Ovary (tissue), 9 donors: ENCODE data around the gene STKLD1. TPM values are rescaled to one million over a fixed set of nuclear protein-coding genes. Genes with fewer than 3 reads are reported as not detected.

Experiments used
- DNase-seq, 5 donors: peaks; one replicate each; pipeline ENCODE4 v3.0.0-alpha.2; 2019 to 2020
- H3K27ac ChIP-seq, 2 donors: fragments of 200-600 bp; one replicate each; pipeline versions ENCODE4 v1.5.1 to v1.8.0; 2019 to 2022
- H3K27me3 ChIP-seq: fragments of 200-600 bp; one replicate; pipeline ENCODE4 v1.8.0; 2022
- H3K36me3 ChIP-seq: fragments of 200-600 bp; sonication (generic); one replicate; pipeline ENCODE4 v1.5.1; 2019
- H3K4me1 ChIP-seq: one replicate; pipeline ENCODE4 v1.8.1; 2013; ENCODE audit warnings: mild to moderate bottlenecking, moderate library complexity; ENCODE audit not compliant: insufficient read depth
- H3K4me3 ChIP-seq: fragments of 200-600 bp; sonication (generic); one replicate; pipeline ENCODE4 v1.5.1; 2017
- H3K9me3 ChIP-seq, 2 donors: fragments of 200-600 bp in 1 of 2; sonication (generic) in 1 of 2; one replicate each; pipeline versions ENCODE4 v1.5.1 to v1.8.1; 2013 to 2019; ENCODE audit warnings: mild to moderate bottlenecking in 1 of 2, moderate library complexity in 1 of 2
- CTCF ChIP-seq, 3 donors: fragments of 450-650 bp in 2 of 3; fragments of 200-600 bp in 1 of 3; IDR thresholded peaks; one replicate each; pipeline versions ENCODE4 v1.5.1 to v1.8.0; 2016 to 2022; ENCODE audit warnings: antibody characterized with exemption in 3 of 3, mild to moderate bottlenecking in 1 of 3
- EP300 ChIP-seq: sonication (generic); formaldehyde crosslinking; IDR thresholded peaks from one replicate; pipeline ENCODE4 v1.6.1; 2017; ENCODE audit warnings: antibody characterized with exemption
- POLR2A ChIP-seq: fragments of 450-650 bp; IDR thresholded peaks from one replicate; pipeline ENCODE4 v1.6.1; 2017; ENCODE audit warnings: antibody characterized with exemption, mild to moderate bottlenecking, moderate library complexity
- WGBS, 3 donors: extraction: QIAGEN DNeasy Blood & Tissue Kit in 1 of 3; methylation state at CpG; one replicate each; pipeline versions ENCODE4 v1.1.5 to v1.1.7; 2013 to 2017; 5-methylcytosine and 5-hydroxymethylcytosine counted together
- intact Hi-C, 4 donors: fragments of 100-400 bp; cut with DNase I; formaldehyde crosslinking; loops; one replicate each; pipeline versions ENCODE4 v1.11.0 to v1.15.1; 2022 to 2023
- polyA plus RNA-seq, 2 donors: library from polyadenylated mRNA; stranded (reverse); fragments of 200-250 nt in 1 of 2; fragments of 350-450 nt in 1 of 2; fragmentation: Illumina TruSeq in 1 of 2; extraction: RNeasy Lipid Tissue Mini Kit (QIAGEN cat#74804) in 1 of 2; gene quantifications; one replicate each; pipeline ENCODE4 v1.2.3, GENCODE V29; 2013 to 2014
- total RNA-seq, 7 donors: library from RNA; depleted of rRNA in 2 of 7; stranded (reverse); fragments of >200 nt in 2 of 7; fragmentation: NEBNext Ultra II Directional in 3 of 7; extraction: Animal tissue kit (Norgen Biotek cat#: 25700) in 3 of 7; gene quantifications; one replicate each; pipeline versions ENCODE4 v1.1.0 to v1.2.4, GENCODE V29; 2016 to 2023
- donor health status: DM: no; HTN: no; CAD: no; lungs with moderate emphysema.
- donor health status: DM: no; HTN: no; CAD: no.
- donor health status: Bipolar disorder and iron deficiency.
- donor health status: DM: yes; HTN: yes; CAD: no.
- donor health status: DM: no; HTN: no; CAD: no.
- donor health status: DM: yes; HTN: yes; CAD: no.

Gene STKLD1
- total and polyA plus RNA-seq, 9 donors = 0.48 to 2.3 (median 1.3) TPM

- TF ChIP-seq POLR2A (no peak), CTCF (IDR thresholded peaks at IDR 0.05) (no peak), EP300 (no peak)
- no peak overlapping the region for H3K4me3 ChIP-seq
- H3K27me3 ChIP-seq = no peaks in the 10 kb centered on the region
- no peaks in the 10 kb centered on the region for H3K9me3 ChIP-seq
- WGBS, 3 donors = 91 to 93% (median 92%) methylated on average over 13 to 14 of the region's 14 CpGs
- no peaks in the 10 kb centered on the region for H3K36me3 ChIP-seq
- no peaks in the 10 kb centered on the region for H3K4me1 ChIP-seq
- intact Hi-C loops = no loop called here
- no peak overlapping the region for H3K27ac ChIP-seq
- DNase-seq = no peak
Observed at GRCh38 chr9:133379153-133380086, 3.3 kb downstream of the STKLD1 start.

GRCh38 chr9:133380734-133381133 is 4.6 kb downstream of the STKLD1 start:
- intact Hi-C loops = no loop called here
- no peaks in the 10 kb centered on the region for H3K4me1 ChIP-seq
- no peaks in the 10 kb centered on the region for H3K9me3 ChIP-seq
- H3K27me3 ChIP-seq = no peaks in the 10 kb centered on the region
- H3K36me3 ChIP-seq = no peaks in the 10 kb centered on the region
- WGBS, 3 donors = 67 to 72% (median 70%) methylated on average over 4 of the region's 4 CpGs
- no peak for DNase-seq
- H3K27ac ChIP-seq = no peak overlapping the region
- no peak overlapping the region for H3K4me3 ChIP-seq
- no peak for TF ChIP-seq CTCF (IDR thresholded peaks at IDR 0.05)
- TF ChIP-seq POLR2A = no peak
- TF ChIP-seq EP300 = no peak

GRCh38 chr9:133382507-133383141 is 6.5 kb downstream of the STKLD1 start:
- no peaks in the 10 kb centered on the region for H3K9me3 ChIP-seq
- no peak overlapping the region for H3K4me3 ChIP-seq
- H3K27me3 ChIP-seq = no peaks in the 10 kb centered on the region
- no peaks in the 10 kb centered on the region for H3K36me3 ChIP-seq
- no peak for TF ChIP-seq EP300
- no peak for TF ChIP-seq CTCF (IDR thresholded peaks at IDR 0.05)
- intact Hi-C loops = no loop called here
- no peaks in the 10 kb centered on the region for H3K4me1 ChIP-seq
- no peak overlapping the region for H3K27ac ChIP-seq
- WGBS, 3 donors = 89 to 97% (median 93%) methylated on average over 4 of the region's 4 CpGs
- no peak for DNase-seq

- Histone ChIP-seq H3K27me3 (no peaks in the 10 kb centered on the region), H3K27ac (no peak overlapping the region), H3K36me3 (no peaks in the 10 kb centered on the region), H3K4me3 (no peak overlapping the region), H3K4me1 (no peaks in the 10 kb centered on the region), H3K9me3 (no peaks in the 10 kb centered on the region)
- TF ChIP-seq EP300 (no peak), POLR2A (no peak)
- 86 to 97% (median 93%) methylated on average over 3 of the region's 3 CpGs for WGBS, 3 donors
- intact Hi-C loops = no loop called here
- DNase-seq = no peak
Observed at GRCh38 chr9:133383438-133383837, 7.3 kb downstream of the STKLD1 start.
